SK-N-SH (cell line): ENCODE measurements around the gene EVX1. TPM values are rescaled to one million over a fixed set of nuclear protein-coding genes. Genes with fewer than 3 reads are reported as not detected.

ENCODE experiments used
- CTCF ChIA-PET: fragments of 300-600, 350-600 bp; formaldehyde crosslinking; extraction: SDS; loops from one replicate; lab custom pipeline; 2021; lab: Yijun Ruan, JAX
- POLR2A ChIA-PET: fragments of 350-600 bp; sonication (Branson Sonifier 250); formaldehyde crosslinking; extraction: SDS; loops from one replicate; lab custom pipeline; 2020; ENCODE audit warnings: antibody characterized with exemption, inconsistent platforms; lab: Yijun Ruan, JAX
- DNase-seq: peaks from one replicate; pipeline ENCODE4 v3.0.0; 2012
- H2AFZ ChIP-seq: fragments of 200-600 bp; sonication (generic); 2 replicates; pipeline ENCODE4 v1.8.1; 2016; ENCODE audit warnings: antibody characterized with exemption, mild to moderate bottlenecking, low read depth
- H3F3A ChIP-seq: fragments of 200-600 bp; sonication (generic); replicated peaks from 2 replicates; pipeline ENCODE3; 2016; ENCODE audit warnings: antibody characterized with exemption, mild to moderate bottlenecking; ENCODE audit not compliant: insufficient read depth
- H3K27ac ChIP-seq, 2 experiments: fragments of 200-500 bp in 1 of 2; fragments of 200-600 bp in 1 of 2; sonication (Bioruptor generic) in 1 of 2; sonication (generic), shearing (Covaris generic) in 1 of 2; 2 replicates each; pipeline versions ENCODE4 v1.5.1 to v1.6.1; 2014 to 2016; ENCODE audit warnings: low read depth in 2 of 2, inconsistent platforms in 1 of 2, low read length in 1 of 2, mild to moderate bottlenecking in 1 of 2, mixed read lengths in 1 of 2
- H3K27me3 ChIP-seq: fragments of 200-600 bp; sonication (generic), shearing (Covaris generic); 2 replicates; pipeline ENCODE4 v1.6.1; 2016; ENCODE audit warnings: mixed run types; ENCODE audit not compliant: insufficient read depth
- H3K36me3 ChIP-seq, 2 experiments: fragments of 200-500 bp in 1 of 2; fragments of 200-600 bp in 1 of 2; sonication (Bioruptor generic) in 1 of 2; sonication (generic) in 1 of 2; replicated peaks in 1 of 2; 2 replicates each; pipeline versions ENCODE3 to v1.5.1; 2014 to 2016; ENCODE audit warnings: low read length in 1 of 2, mild to moderate bottlenecking in 1 of 2; ENCODE audit not compliant: insufficient read depth in 2 of 2, control insufficient read depth in 1 of 2
- H3K4me1 ChIP-seq, 2 experiments: fragments of 200-500 bp in 1 of 2; fragments of 200-600 bp in 1 of 2; sonication (Bioruptor generic) in 1 of 2; sonication (generic), shearing (Covaris generic) in 1 of 2; 2 replicates each; pipeline versions ENCODE4 v1.5.1 to v1.6.1; 2014 to 2016; ENCODE audit warnings: low read depth in 1 of 2, low read length in 1 of 2, mixed run types in 1 of 2; ENCODE audit not compliant: insufficient read depth in 2 of 2, control insufficient read depth in 1 of 2
- H3K4me2 ChIP-seq: fragments of 200-600 bp; sonication (generic), shearing (Covaris generic); 2 replicates; pipeline ENCODE4 v1.6.1; 2017; ENCODE audit warnings: mixed run types
- H3K4me3 ChIP-seq, 2 experiments: fragments of 200-500 bp in 1 of 2; fragments of 200-600 bp in 1 of 2; sonication (Bioruptor generic) in 1 of 2; sonication (generic), shearing (Covaris generic) in 1 of 2; 2 replicates each; pipeline versions ENCODE4 v1.5.1 to v1.8.1; 2014 to 2016; ENCODE audit warnings: low read depth in 2 of 2, inconsistent platforms in 1 of 2, low read length in 1 of 2, mild to moderate bottlenecking in 1 of 2, mixed read lengths in 1 of 2, moderate library complexity in 1 of 2
- H3K79me2 ChIP-seq: fragments of 200-600 bp; sonication (generic); 2 replicates; pipeline ENCODE4 v1.8.1; 2017; ENCODE audit warnings: mild to moderate bottlenecking; ENCODE audit not compliant: insufficient read depth
- H3K9ac ChIP-seq: fragments of 200-600 bp; sonication (generic); 2 replicates; pipeline ENCODE4 v1.6.1; 2017; ENCODE audit warnings: mixed run types
- H3K9me2 ChIP-seq: fragments of 200-600 bp; sonication (generic); 2 replicates; pipeline ENCODE4 v1.6.1; 2017; ENCODE audit warnings: mixed run types
- H3K9me3 ChIP-seq: fragments of 200-600 bp; sonication (generic); 2 replicates; pipeline ENCODE4 v1.6.1; 2017; ENCODE audit warnings: mixed run types, mild to moderate bottlenecking, moderate library complexity
- H4K20me1 ChIP-seq: fragments of 200-600 bp; sonication (generic); 2 replicates; pipeline ENCODE4 v1.6.1; 2017; ENCODE audit warnings: mild to moderate bottlenecking, mixed run types; ENCODE audit not compliant: insufficient read depth
- ELF1 ChIP-seq: IDR thresholded peaks from 2 replicates; pipeline ENCODE4 v1.4.0; 2012
- EZH2phosphoT487 ChIP-seq: fragments of 200-600 bp; sonication (generic); IDR thresholded peaks from 2 replicates; pipeline ENCODE4 v1.6.1; 2017; ENCODE audit warnings: low read depth, mixed run types, mild to moderate bottlenecking, antibody characterized with exemption, moderate library complexity, borderline replicate concordance
- FOXM1 ChIP-seq: IDR thresholded peaks from 2 replicates; pipeline ENCODE4 v1.4.0; 2012; ENCODE audit warnings: low read depth, mild to moderate bottlenecking
- GATA2 ChIP-seq: sonication (generic); formaldehyde crosslinking; IDR thresholded peaks from 2 replicates; pipeline ENCODE4 v1.5.0; 2020; ENCODE audit warnings: mild to moderate bottlenecking, missing genetic modification reagents
- IRF3 ChIP-seq: fragments of 150-350 bp; IDR thresholded peaks from 2 replicates; pipeline ENCODE4 v1.6.1; 2016; ENCODE audit warnings: mild to moderate bottlenecking, low read depth, low read length
- JUND ChIP-seq: IDR thresholded peaks from 2 replicates; pipeline ENCODE4 v1.4.0; 2012
- MAX ChIP-seq: IDR thresholded peaks from 2 replicates; pipeline ENCODE4 v1.4.0; 2012; ENCODE audit warnings: low read depth
- RAD21 ChIP-seq: IDR thresholded peaks from 2 replicates; pipeline ENCODE4 v1.6.1; 2012; ENCODE audit warnings: mild to moderate bottlenecking, low read length
- REST ChIP-seq: IDR thresholded peaks from 2 replicates; pipeline ENCODE4 v1.6.1; 2012; ENCODE audit warnings: mild to moderate bottlenecking, low read depth, low read length, moderate library complexity
- RXRA ChIP-seq: IDR thresholded peaks from 2 replicates; pipeline ENCODE4 v1.4.0; 2012; ENCODE audit warnings: low read depth, mild to moderate bottlenecking, borderline replicate concordance
- SMC3 ChIP-seq: IDR thresholded peaks from 2 replicates; pipeline ENCODE4 v1.6.1; 2012; ENCODE audit warnings: low read depth, low read length, improper control_type of control experiment
- USF2 ChIP-seq: fragments of 150-350 bp; IDR thresholded peaks from 2 replicates; pipeline ENCODE4 v1.6.1; 2017; ENCODE audit warnings: antibody characterized with exemption, low read length, low read depth, borderline replicate concordance
- WGBS: methylation state at CpG from one replicate; pipeline ENCODE4 v1.1.6; 2017; ENCODE audit warnings: low lambda C conversion rate; 5-methylcytosine and 5-hydroxymethylcytosine counted together
- polyA plus RNA-seq, 3 experiments: library from polyadenylated mRNA; depleted of rRNA; stranded (reverse); fragments of >200 nt; gene quantifications; 2 replicates each; pipeline ENCODE4 v1.2.3, GENCODE V29; 2012

The EVX1 gene
- polyA plus RNA-seq, 1 of the 3 experiments (the other 2 are of a cell fraction): not detected

- H3K4me3 ChIP-seq: no peak overlapping the region
- peaks cover 100% of the 10 kb centered on the region for H3K27me3 ChIP-seq
- WGBS: 28% methylated on average over 34 of the region's 37 CpGs
- no peaks in the 10 kb centered on the region; a peak in 1 of 4 replicates for H3K4me1 ChIP-seq
- peak; percentile 43 for DNase-seq
- H3K9me3 ChIP-seq: no peaks in the 10 kb centered on the region
- no peak overlapping the region for H3K27ac ChIP-seq
- no peak overlapping the region for H3K9ac ChIP-seq
- H3F3A ChIP-seq: peaks cover 7% of the 10 kb centered on the region
- TF ChIP-seq REST (no peak), MAX (no peak), USF2 (no peak), SMC3 (no peak), RAD21 (no peak), EZH2phosphoT487 (no peak; the same call in 1 of the 2 replicates), RXRA (no peak), GATA2 (no peak), ELF1 (no peak), JUND (no peak), FOXM1 (no peak), IRF3 (no peak)
- no peaks in the 10 kb centered on the region for H3K36me3 ChIP-seq
- H4K20me1 ChIP-seq: peaks cover 3% of the 10 kb centered on the region; the same call in 1 of the 2 replicates
- POLR2A ChIA-PET: no interaction called here
- CTCF ChIA-PET: no interaction called here
- H3K79me2 ChIP-seq: no peaks in the 10 kb centered on the region
- H3K4me2 ChIP-seq: peak overlapping the region; percentile 54; the same call in 1 of the 2 replicates
- H3K9me2 ChIP-seq: no peaks in the 10 kb centered on the region
- H2AFZ ChIP-seq: no peak overlapping the region
Measured at GRCh38 chr7:27245124-27245797, 2.7 kb downstream of the EVX1 start.
